NCI-H1048 (cell line): ENCODE data around the gene PCDHGA6.
"Not testable (repeated sequence)": the region's sequence is repeated elsewhere in the genome, so short reads cannot be mapped to it uniquely, and the experiment has no call there.

Experiments used
- DNase-seq: peaks from one replicate; lab custom pipeline; 2025; lab: John Stamatoyannopoulos, UW

Gene PCDHGA6

GRCh38 chr5:141394401-141395187, 20.9 kb downstream of the PCDHGA6 start:
- DNase-seq: not testable (repeated sequence)

GRCh38 chr5:141397756-141398551, 24.3 kb downstream of the PCDHGA6 start, which contains the start of gene PCDHGB5:
PCDHGB5 (plus strand) TSS chr5:141397947; CDS start chr5:141398128, 181 bp downstream.
- DNase-seq: not testable (repeated sequence)

GRCh38 chr5:141398608-141399007, 24.9 kb downstream of the PCDHGA6 start:
- no peak for DNase-seq

- DNase-seq: no peak
Measured at GRCh38 chr5:141399555-141400258, 26.0 kb downstream of the PCDHGA6 start.

GRCh38 chr5:141402553-141403243, 29.0 kb downstream of the PCDHGA6 start, which contains the start of gene PCDHGA9:
PCDHGA9 (plus strand) TSS chr5:141402778; CDS start chr5:141402953, 175 bp downstream.
- no peak for DNase-seq

- no peak for DNase-seq
Measured at GRCh38 chr5:141403387-141403786, 29.7 kb downstream of the PCDHGA6 start.

GRCh38 chr5:141407790-141408505, 34.3 kb downstream of the PCDHGA6 start, which contains the start of gene PCDHGB6:
PCDHGB6 (plus strand) TSS chr5:141408021; CDS start chr5:141408203, 182 bp downstream.
- DNase-seq: not testable (repeated sequence)

GRCh38 chr5:141409598-141410306, 36.1 kb downstream of the PCDHGA6 start:
- no peak for DNase-seq

GRCh38 chr5:141411575-141411974, 37.9 kb downstream of the PCDHGA6 start:
- DNase-seq: no peak

GRCh38 chr5:141412854-141413539, 39.3 kb downstream of the PCDHGA6 start, which contains the start of gene PCDHGA10:
PCDHGA10 (plus strand) TSS chr5:141412987; CDS start chr5:141413176, 189 bp downstream.
- DNase-seq: no peak

- DNase-seq: no peak
Measured at GRCh38 chr5:141413540-141414069, 39.9 kb downstream of the PCDHGA6 start.

GRCh38 chr5:141414548-141415274, 41.0 kb downstream of the PCDHGA6 start:
- DNase-seq: not testable (repeated sequence)

GRCh38 chr5:141415275-141415618, 41.6 kb downstream of the PCDHGA6 start:
- DNase-seq: not testable (repeated sequence)

GRCh38 chr5:141417494-141418172, 43.9 kb downstream of the PCDHGA6 start, which contains the start of gene PCDHGB7:
PCDHGB7 (plus strand) TSS chr5:141417677; CDS start chr5:141417860, 183 bp downstream.
- not testable (repeated sequence) for DNase-seq

GRCh38 chr5:141419074-141419880, 45.6 kb downstream of the PCDHGA6 start:
- DNase-seq: no peak

GRCh38 chr5:141420855-141421488, 47.3 kb downstream of the PCDHGA6 start, which contains the start of gene PCDHGA11:
PCDHGA11 (plus strand) TSS chr5:141421051; CDS start chr5:141421228, 177 bp downstream.
- no peak for DNase-seq
